Omental fat pad (tissue), 4 donors: ENCODE measurements around the gene IL2RA. TPM values are rescaled to one million over a fixed set of nuclear protein-coding genes. Genes with fewer than 3 reads are reported as not detected.
A peak's percentile ranks its signal among the peaks of the same experiment; 100 is the strongest.
"Not testable (repeated sequence)": the region's sequence is repeated elsewhere in the genome, so short reads cannot be mapped to it uniquely, and the experiment has no call there.

ENCODE experiments used
- ATAC-seq: fragments of 150-250 bp; one replicate; pipeline ENCODE4 v1.9.1; 2016; ENCODE audit warnings: mild to moderate bottlenecking, moderate library complexity; ENCODE audit not compliant: low FRiP score
- DNase-seq: peaks from one replicate; pipeline ENCODE4 v3.0.0-alpha.2; 2019; ENCODE audit warnings: low spot score
- CTCF ChIP-seq, 3 donors: fragments of 450-650 bp; IDR thresholded peaks; one replicate each; pipeline ENCODE4 v1.5.1; 2016 to 2017; ENCODE audit warnings: antibody characterized with exemption in 3 of 3, mild to moderate bottlenecking in 3 of 3, moderate library complexity in 2 of 3
- total RNA-seq, 4 donors: library from RNA; depleted of rRNA; stranded (reverse); fragments of >200 nt; gene quantifications; one replicate each; pipeline ENCODE4 v1.1.0, GENCODE V29; 2016

Gene IL2RA
- total RNA-seq, 4 donors from 2014 or later = 0.69 to 25.0 (median 7.1) TPM

- no peak for DNase-seq
- ATAC-seq = peak; percentile 85
- TF ChIP-seq CTCF (IDR thresholded peaks at IDR 0.05) = no peak
These were observed 53.0 kb downstream of the IL2RA start for GRCh38 chr10:6009150-6009549.

- peak; percentile 45 for ATAC-seq
- DNase-seq = no peak
- no peak for TF ChIP-seq CTCF (IDR thresholded peaks at IDR 0.05)
These were observed 53.5 kb downstream of the IL2RA start for GRCh38 chr10:6008497-6009142.

- no peak for TF ChIP-seq CTCF (IDR thresholded peaks at IDR 0.05)
- ATAC-seq (no peak), DNase-seq (no peak)
These were observed 55.2 kb downstream of the IL2RA start for GRCh38 chr10:6006991-6007390.

GRCh38 chr10:6006546-6006945, 55.6 kb downstream of the IL2RA start:
- no peak for TF ChIP-seq CTCF (IDR thresholded peaks at IDR 0.05)
- DNase-seq = no peak
- no peak for ATAC-seq

- no peak for TF ChIP-seq CTCF (IDR thresholded peaks at IDR 0.05)
- ATAC-seq = no peak
- DNase-seq = no peak
These were observed 56.2 kb downstream of the IL2RA start for GRCh38 chr10:6005856-6006395.

- DNase-seq, ATAC-seq: not testable (repeated sequence)
These were observed 56.9 kb downstream of the IL2RA start for GRCh38 chr10:6005161-6005804.

- ATAC-seq = no peak
- TF ChIP-seq CTCF (IDR thresholded peaks at IDR 0.05) = no peak
- DNase-seq = no peak
These were observed 59.2 kb downstream of the IL2RA start for GRCh38 chr10:6002809-6003510.
